B cell (primary cell): Measurements from ENCODE around the gene POU2AF1.

ENCODE experiments used
- CTCF ChIP-seq: fragments of 200-600 bp; IDR thresholded peaks from one replicate; pipeline ENCODE4 v1.8.0; 2022; ENCODE audit warnings: antibody characterized with exemption, mild to moderate bottlenecking
- EZH2 ChIP-seq: IDR thresholded peaks from 2 replicates; pipeline ENCODE4 v1.6.1; 2012; ENCODE audit warnings: borderline replicate concordance, low read depth, mild to moderate bottlenecking, moderate library complexity, low read length; ENCODE audit not compliant: insufficient read depth, poor library complexity, severe bottlenecking

- no peak for TF ChIP-seq CTCF
- no peak for TF ChIP-seq EZH2
Observed at GRCh38 chr11:111305876-111306275, 73.2 kb downstream of the POU2AF1 start.
